Keratinocyte (primary cell): Measurements from ENCODE around the gene NT5DC1. TPM values are rescaled to one million over a fixed set of nuclear protein-coding genes. Genes with fewer than 3 reads are reported as not detected.

Experiments used
- DNase-seq: peaks from one replicate; pipeline ENCODE4 v3.0.0-alpha.2; 2011; ENCODE audit warnings: low read depth, missing footprints, low spot score
- FAIRE-seq: peaks from 2 replicates; lab custom pipeline; 2011; peaks lifted over from hg19 to GRCh38; lab: Jason Lieb, UNC
- H2AFZ ChIP-seq: 2 replicates; pipeline ENCODE4 v1.6.0; 2012; ENCODE audit warnings: low read length, control low read depth, inconsistent platforms; ENCODE audit not compliant: control insufficient read depth
- H3K27ac ChIP-seq: 2 replicates; pipeline ENCODE4 v1.5.1; 2011; ENCODE audit warnings: low read length; ENCODE audit not compliant: control insufficient read depth, insufficient read depth
- H3K27me3 ChIP-seq: 3 replicates; pipeline ENCODE4 v1.6.0; 2011; ENCODE audit warnings: low read length; ENCODE audit not compliant: control insufficient read depth, insufficient read depth; ENCODE audit errors: extremely low read depth
- H3K36me3 ChIP-seq, 2 experiments: 2 replicates in 1 of 2; 3 replicates in 1 of 2; pipeline ENCODE4 v1.5.1; 2011; ENCODE audit warnings: low read length in 2 of 2, mild to moderate bottlenecking in 1 of 2; ENCODE audit not compliant: control insufficient read depth in 2 of 2, insufficient read depth in 2 of 2; ENCODE audit errors: extremely low read depth in 1 of 2
- H3K4me1 ChIP-seq: 3 replicates; pipeline ENCODE4 v1.5.1; 2011; ENCODE audit warnings: low read length; ENCODE audit not compliant: control insufficient read depth, insufficient read depth; ENCODE audit errors: extremely low read depth
- H3K4me2 ChIP-seq: 3 replicates; pipeline ENCODE4 v1.6.0; 2011; ENCODE audit warnings: low read depth, low read length; ENCODE audit not compliant: control insufficient read depth, insufficient read depth; ENCODE audit errors: extremely low read depth
- H3K4me3 ChIP-seq, 3 experiments: fragments of 200-600 bp in 1 of 3; sonication (generic) in 1 of 3; 2 replicates in 2 of 3; 3 replicates in 1 of 3; pipeline ENCODE4 v1.5.1; 2011 to 2016; ENCODE audit warnings: low read length in 3 of 3, mild to moderate bottlenecking in 3 of 3, control low read depth in 2 of 3, inconsistent platforms in 1 of 3, low read depth in 1 of 3, mixed read lengths in 1 of 3, mixed run types in 1 of 3, moderate library complexity in 1 of 3; ENCODE audit not compliant: control insufficient read depth in 2 of 3, insufficient read depth in 2 of 3; ENCODE audit errors: extremely low read depth in 1 of 3
- H3K79me2 ChIP-seq: 2 replicates; pipeline ENCODE4 v1.6.0; 2012; ENCODE audit warnings: low read length; ENCODE audit not compliant: control insufficient read depth, insufficient read depth
- H3K9ac ChIP-seq: 3 replicates; pipeline ENCODE4 v1.6.0; 2011; ENCODE audit warnings: low read length; ENCODE audit not compliant: control insufficient read depth, insufficient read depth; ENCODE audit errors: extremely low read depth
- H3K9me1 ChIP-seq: 3 replicates; pipeline ENCODE4 v1.6.0; 2011; ENCODE audit warnings: low read length; ENCODE audit not compliant: control insufficient read depth, insufficient read depth; ENCODE audit errors: extremely low read depth
- H3K9me3 ChIP-seq: 2 replicates; pipeline ENCODE4 v1.5.1; 2012; ENCODE audit warnings: low read depth, low read length; ENCODE audit not compliant: control insufficient read depth
- H4K20me1 ChIP-seq: 3 replicates; pipeline ENCODE4 v1.6.0; 2011; ENCODE audit warnings: low read length; ENCODE audit not compliant: control insufficient read depth, insufficient read depth; ENCODE audit errors: extremely low read depth
- CTCF ChIP-seq, 3 experiments: IDR thresholded peaks in 1 of 3; conservative IDR thresholded peaks in 1 of 3; optimal IDR thresholded peaks in 1 of 3; 2 replicates in 2 of 3; 3 replicates in 1 of 3; pipeline versions ENCODE3 to v1.5.1; 2011; ENCODE audit warnings: low read length in 3 of 3, mild to moderate bottlenecking in 3 of 3, moderate library complexity in 2 of 3, control low read depth in 1 of 3, inconsistent platforms in 1 of 3; ENCODE audit not compliant: insufficient read depth in 2 of 3; ENCODE audit errors: extremely low read depth in 1 of 3
- EZH2 ChIP-seq: IDR thresholded peaks from one replicate; pipeline ENCODE4 v1.6.1; 2012; ENCODE audit warnings: inconsistent platforms, mild to moderate bottlenecking, low read length, moderate library complexity
- dilution Hi-C: fragments of 300-500 bp; cut with MboI; formaldehyde crosslinking; loops from one replicate; pipeline ENCODE4 v1.7.0; 2020; ENCODE audit warnings: low sequenced_read_pairs; ENCODE audit not compliant: extremely low pct_ligation_motif_present
- polyA plus RNA-seq, 5 experiments: library from polyadenylated mRNA; depleted of rRNA in 3 of 5; stranded (reverse) in 3 of 5; stranded (forward) in 1 of 5; unstranded in 1 of 5; fragments of >200 nt; gene quantifications; 1 replicate in 1 of 5; 2 replicates in 3 of 5; 3 replicates in 1 of 5; pipeline versions ENCODE4 v1.2.1 to v1.2.3, GENCODE V29; 2011 to 2012; ENCODE audit warnings: missing spikeins in 2 of 5, low read depth in 1 of 5, low replicate concordance in 1 of 5

Gene NT5DC1
- polyA plus RNA-seq, 1 donor (not counting 4 experiments of a cell fraction or from before 2014, with no cell fraction given): 31.2 TPM

- H3K27me3 ChIP-seq: no peaks in the 10 kb centered on the region
- H3K9ac ChIP-seq: no peak overlapping the region
- TF ChIP-seq EZH2 (no peak), CTCF (optimal IDR thresholded peaks at IDR 0.05 in 1 of 3, IDR thresholded peaks at IDR 0.05 in 1 of 3, conservative IDR thresholded peaks at IDR 0.05 in 1 of 3; ENCODE audit: extremely low read depth in 1 of 3, insufficient read depth in 2 of 3, low read length in 3 of 3) (peak in 2 of 3 experiments; percentile 3 to 21)
- no peaks in the 10 kb centered on the region for H3K36me3 ChIP-seq
- no peaks in the 10 kb centered on the region for H4K20me1 ChIP-seq
- DNase-seq (no peak), FAIRE-seq (no peak)
- no peak overlapping the region for H3K4me2 ChIP-seq
- peaks cover 7% of the 10 kb centered on the region for H3K4me1 ChIP-seq
- dilution Hi-C loops: no loop called here
- H3K79me2 ChIP-seq: no peaks in the 10 kb centered on the region
- H3K27ac ChIP-seq: no peak overlapping the region
- H3K9me3 ChIP-seq: no peaks in the 10 kb centered on the region
- H2AFZ ChIP-seq: no peak overlapping the region
- no peaks in the 10 kb centered on the region for H3K9me1 ChIP-seq
- H3K4me3 ChIP-seq: no peak overlapping the region
Observed at GRCh38 chr6:116218172-116218633, 117.5 kb downstream of the NT5DC1 start.

- DNase-seq (no peak), FAIRE-seq (no peak)
- Histone ChIP-seq H3K4me1 (peaks cover 7% of the 10 kb centered on the region), H4K20me1 (no peaks in the 10 kb centered on the region), H2AFZ (no peak overlapping the region), H3K4me2 (no peak overlapping the region), H3K36me3 (no peaks in the 10 kb centered on the region), H3K79me2 (no peaks in the 10 kb centered on the region), H3K9me1 (no peaks in the 10 kb centered on the region), H3K9me3 (no peaks in the 10 kb centered on the region), H3K27ac (no peak overlapping the region), H3K9ac (no peak overlapping the region), H3K4me3 (no peak overlapping the region), H3K27me3 (no peaks in the 10 kb centered on the region)
- no peak for TF ChIP-seq EZH2
- no peak for TF ChIP-seq CTCF (optimal IDR thresholded peaks at IDR 0.05 in 1 of 3, IDR thresholded peaks at IDR 0.05 in 1 of 3, conservative IDR thresholded peaks at IDR 0.05 in 1 of 3; ENCODE audit: extremely low read depth in 1 of 3, insufficient read depth in 2 of 3, low read length in 3 of 3)
- dilution Hi-C loops: no loop called here
Observed at GRCh38 chr6:116218866-116219265, 118.2 kb downstream of the NT5DC1 start.
